Measurements from ENCODE around the gene UCP2.

UCP2 gene

GRCh38 chr11:73965764-73966121 lies 16.9 kb downstream of the UCP2 start:
- Histone ChIP-seq H3K36me3 (ENCODE audit: control insufficient read depth in 2 of 2, insufficient read depth in 2 of 2, low read length in 2 of 2) (no peaks in the 10 kb centered on the region), H3K9me3 (ENCODE audit: control insufficient read depth in 2 of 2, low read length in 2 of 2) (no peaks in the 10 kb centered on the region), H3K4me1 (ENCODE audit: control insufficient read depth, insufficient read depth, low read length) (peaks cover 10% of the 10 kb centered on the region), H3K9ac (ENCODE audit: low read length in 2 of 2) (no peak overlapping the region), H3K4me3 (ENCODE audit: low read length in 2 of 2) (no peak overlapping the region), H3K27ac (ENCODE audit: low read length) (no peak overlapping the region), H3K27me3 (ENCODE audit: control insufficient read depth in 1 of 2, insufficient read depth in 2 of 2, low read length in 2 of 2) (peaks cover 0 to 5% of the 10 kb centered on the region in 2 donors)

DNA sequence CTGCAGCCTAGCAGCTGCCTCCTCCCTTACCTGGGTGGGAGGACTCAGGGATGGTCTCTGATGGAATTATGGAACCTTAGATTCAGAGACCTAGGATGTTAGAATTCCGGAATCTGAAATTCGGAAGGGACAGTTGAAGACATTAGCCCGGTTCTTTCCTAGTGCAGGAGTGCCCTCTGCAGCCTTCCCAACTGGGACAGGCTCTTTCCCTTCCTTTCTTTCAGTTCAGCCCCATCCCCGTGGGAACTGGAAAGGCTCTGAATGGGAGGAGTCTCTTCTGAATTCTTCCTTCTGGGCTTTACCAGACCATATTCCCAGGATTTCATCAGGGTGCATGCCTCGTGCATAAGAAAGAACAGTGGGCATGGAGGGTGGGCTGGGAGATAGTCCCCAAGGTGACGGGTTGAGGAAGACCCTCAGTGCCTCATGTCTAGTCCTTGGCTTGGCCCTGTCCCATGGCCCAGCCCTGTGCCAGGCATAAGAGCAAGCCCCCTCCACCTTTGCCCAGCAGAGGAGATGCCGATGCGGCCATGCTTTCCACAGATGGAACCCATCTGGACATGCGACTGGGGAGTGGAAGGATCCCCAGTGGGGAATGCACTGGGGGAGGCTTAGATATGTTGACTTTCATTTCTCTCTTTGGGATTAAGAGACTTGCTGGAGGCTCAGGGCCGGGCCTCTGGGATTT lies 17.4 kb downstream of the UCP2 start:
- Histone ChIP-seq H3K27me3 (ENCODE audit: control insufficient read depth in 1 of 2, insufficient read depth in 2 of 2, low read length in 2 of 2) (peaks cover 0 to 5% of the 10 kb centered on the region in 2 donors), H3K4me1 (ENCODE audit: control insufficient read depth, insufficient read depth, low read length) (peaks cover 10% of the 10 kb centered on the region), H3K27ac (ENCODE audit: low read length) (no peak overlapping the region), H3K9ac (ENCODE audit: low read length in 2 of 2) (no peak overlapping the region), H3K4me3 (ENCODE audit: low read length in 2 of 2) (no peak overlapping the region), H3K9me3 (ENCODE audit: control insufficient read depth in 2 of 2, low read length in 2 of 2) (no peaks in the 10 kb centered on the region), H3K36me3 (ENCODE audit: control insufficient read depth in 2 of 2, insufficient read depth in 2 of 2, low read length in 2 of 2) (no peaks in the 10 kb centered on the region)

GRCh38 chr11:73963861-73964260 lies 18.8 kb downstream of the UCP2 start:
- H3K4me1 ChIP-seq (ENCODE audit: control insufficient read depth, insufficient read depth, low read length) = peaks cover 10% of the 10 kb centered on the region

GRCh38 chr11:73962101-73962705 lies 20.4 kb downstream of the UCP2 start:
- Histone ChIP-seq H3K27me3 (ENCODE audit: control insufficient read depth in 1 of 2, insufficient read depth in 2 of 2, low read length in 2 of 2) (peaks cover 2 to 5% of the 10 kb centered on the region in 2 donors), H3K9me3 (ENCODE audit: control insufficient read depth in 2 of 2, low read length in 2 of 2) (no peaks in the 10 kb centered on the region), H3K4me1 (ENCODE audit: control insufficient read depth, insufficient read depth, low read length) (peaks cover 10% of the 10 kb centered on the region), H3K9ac (ENCODE audit: low read length in 2 of 2) (no peak overlapping the region), H3K36me3 (ENCODE audit: control insufficient read depth in 2 of 2, insufficient read depth in 2 of 2, low read length in 2 of 2) (no peaks in the 10 kb centered on the region), H3K27ac (ENCODE audit: low read length) (no peak overlapping the region), H3K4me3 (ENCODE audit: low read length in 2 of 2) (no peak overlapping the region)

More at GRCh38 chr11:73963861-73964260, 18.8 kb downstream of the UCP2 start:
- Histone ChIP-seq H3K27ac (ENCODE audit: low read length) (no peak overlapping the region), H3K9me3 (ENCODE audit: control insufficient read depth in 2 of 2, low read length in 2 of 2) (no peaks in the 10 kb centered on the region), H3K27me3 (ENCODE audit: control insufficient read depth in 1 of 2, insufficient read depth in 2 of 2, low read length in 2 of 2) (peaks cover 0 to 5% of the 10 kb centered on the region in 2 donors), H3K4me3 (ENCODE audit: low read length in 2 of 2) (no peak overlapping the region), H3K36me3 (ENCODE audit: control insufficient read depth in 2 of 2, insufficient read depth in 2 of 2, low read length in 2 of 2) (no peaks in the 10 kb centered on the region), H3K9ac (ENCODE audit: low read length in 2 of 2) (peak overlapping the region in 1 of 2 donors; percentile 21)

DNA sequence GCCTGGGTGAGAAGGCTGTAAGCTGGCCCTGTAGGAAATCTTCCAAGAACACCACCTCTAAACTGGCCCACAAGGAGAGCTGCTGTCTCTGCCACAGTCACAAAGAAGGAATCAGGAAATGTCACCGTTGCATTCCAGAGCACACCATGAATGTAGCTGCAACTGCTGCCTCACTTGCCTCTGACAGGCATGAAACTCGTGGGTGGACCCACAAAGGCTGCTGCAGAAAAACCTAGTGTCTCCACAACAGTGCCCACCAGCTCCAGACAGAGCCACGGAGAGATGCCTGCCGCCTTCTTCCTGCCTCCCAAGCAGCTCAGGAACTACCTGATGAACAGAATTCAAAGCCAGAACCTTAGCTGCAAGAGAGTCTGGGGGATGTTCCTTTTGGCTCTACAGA lies 21.3 kb downstream of the UCP2 start:
- no peak overlapping the region for H3K9ac ChIP-seq (ENCODE audit: low read length in 2 of 2)
- no peaks in the 10 kb centered on the region for H3K9me3 ChIP-seq (ENCODE audit: control insufficient read depth in 2 of 2, low read length in 2 of 2)
- H3K27me3 ChIP-seq (ENCODE audit: control insufficient read depth in 1 of 2, insufficient read depth in 2 of 2, low read length in 2 of 2) = peaks cover 2 to 5% of the 10 kb centered on the region in 2 donors
- H3K4me1 ChIP-seq (ENCODE audit: control insufficient read depth, insufficient read depth, low read length) = peaks cover 10% of the 10 kb centered on the region
- no peak overlapping the region for H3K4me3 ChIP-seq (ENCODE audit: low read length in 2 of 2)
- no peak overlapping the region for H3K27ac ChIP-seq (ENCODE audit: low read length)
- no peaks in the 10 kb centered on the region for H3K36me3 ChIP-seq (ENCODE audit: control insufficient read depth in 2 of 2, insufficient read depth in 2 of 2, low read length in 2 of 2)

- Histone ChIP-seq H3K27ac (ENCODE audit: low read length) (no peak overlapping the region), H3K27me3 (ENCODE audit: control insufficient read depth in 1 of 2, insufficient read depth in 2 of 2, low read length in 2 of 2) (peaks cover 2% of the 10 kb centered on the region in 2 donors), H3K9me3 (ENCODE audit: control insufficient read depth in 2 of 2, low read length in 2 of 2) (no peaks in the 10 kb centered on the region), H3K4me1 (ENCODE audit: control insufficient read depth, insufficient read depth, low read length) (no peaks in the 10 kb centered on the region), H3K36me3 (ENCODE audit: control insufficient read depth in 2 of 2, insufficient read depth in 2 of 2, low read length in 2 of 2) (no peaks in the 10 kb centered on the region), H3K9ac (ENCODE audit: low read length in 2 of 2) (no peak overlapping the region), H3K4me3 (ENCODE audit: low read length in 2 of 2) (no peak overlapping the region)
These were observed 24.0 kb downstream of the UCP2 start for GRCh38 chr11:73958521-73959141.

DNA sequence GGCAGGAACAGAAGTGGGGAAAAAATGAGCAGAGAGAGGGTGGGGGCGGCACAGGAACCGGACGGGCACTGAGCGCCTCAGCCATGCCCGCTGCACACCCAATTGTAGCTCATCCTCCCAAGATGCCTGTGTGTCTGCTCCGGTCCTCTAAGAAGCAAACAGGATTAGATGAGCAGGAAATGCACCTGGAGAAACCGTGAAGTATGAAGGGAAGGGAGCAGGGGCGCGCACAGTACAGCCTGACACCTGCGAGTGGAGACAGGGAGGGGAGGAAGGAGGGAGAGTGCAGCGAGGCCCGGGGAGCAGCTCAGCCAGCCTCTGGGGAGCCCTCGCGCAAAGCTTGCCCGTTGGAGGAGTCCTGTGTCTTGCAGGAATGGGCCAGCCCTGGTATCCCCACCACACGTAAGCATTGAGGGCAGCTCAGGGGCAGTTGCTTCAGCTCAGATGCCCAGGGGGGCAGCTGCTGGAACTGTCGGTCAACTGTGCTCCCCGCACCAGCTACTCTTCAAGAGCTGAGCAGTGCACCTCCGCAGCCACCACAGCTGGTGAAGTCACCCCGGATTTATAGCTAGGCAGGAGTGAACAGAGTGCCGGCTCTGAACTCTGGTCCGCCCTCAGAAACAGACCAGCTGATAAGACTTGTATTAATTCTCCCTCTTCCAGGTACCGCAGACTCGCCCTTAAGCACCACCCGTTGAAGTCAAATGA lies 24.8 kb downstream of the UCP2 start:
- no peak overlapping the region for H3K4me3 ChIP-seq (ENCODE audit: low read length in 2 of 2)

DNA sequence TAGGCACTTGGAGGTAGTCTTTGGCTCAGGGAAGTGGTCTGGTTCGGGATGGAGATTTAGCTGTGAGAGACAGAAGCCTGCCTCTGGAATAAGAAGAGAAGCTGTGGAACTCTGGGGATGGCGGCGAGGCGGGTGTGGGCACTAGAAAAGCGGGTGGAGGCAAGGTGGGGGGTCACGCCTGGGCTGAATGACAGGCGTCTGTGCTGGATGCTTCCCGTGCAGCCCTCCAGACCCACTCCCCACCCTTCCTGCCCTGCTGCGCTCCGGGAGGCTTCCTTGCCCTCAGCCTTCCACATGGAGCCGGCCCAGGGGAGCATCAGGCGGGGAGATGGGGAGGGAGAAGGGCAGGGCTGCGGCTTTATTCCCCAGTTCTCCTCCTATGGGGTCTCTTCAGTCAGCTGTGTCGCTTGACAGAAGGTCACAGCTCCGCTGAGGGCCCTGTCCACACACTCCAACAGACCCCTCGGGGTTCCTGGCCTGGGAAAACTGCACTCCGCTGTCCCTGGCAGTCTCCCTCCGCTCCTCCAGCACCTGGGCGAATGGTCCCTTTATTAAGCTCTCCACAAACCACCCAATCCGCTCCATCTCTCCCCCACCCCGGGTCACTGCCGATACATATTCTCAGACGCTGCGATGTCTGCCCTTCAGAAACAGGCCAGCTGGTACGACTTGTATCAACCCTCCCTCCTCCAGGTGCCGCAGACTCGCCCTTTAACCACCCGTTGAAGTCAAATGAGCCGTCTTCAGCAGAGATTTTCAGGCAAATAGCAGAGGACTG lies 25.6 kb downstream of the UCP2 start:
- peaks cover 0 to 2% of the 10 kb centered on the region in 2 donors for H3K27me3 ChIP-seq (ENCODE audit: control insufficient read depth in 1 of 2, insufficient read depth in 2 of 2, low read length in 2 of 2)
- H3K36me3 ChIP-seq (ENCODE audit: control insufficient read depth in 2 of 2, insufficient read depth in 2 of 2, low read length in 2 of 2) = no peaks in the 10 kb centered on the region
- H3K27ac ChIP-seq (ENCODE audit: low read length) = no peak overlapping the region
- H3K4me1 ChIP-seq (ENCODE audit: control insufficient read depth, insufficient read depth, low read length) = no peaks in the 10 kb centered on the region
- H3K4me3 ChIP-seq (ENCODE audit: low read length in 2 of 2) = no peak overlapping the region
- no peaks in the 10 kb centered on the region for H3K9me3 ChIP-seq (ENCODE audit: control insufficient read depth in 2 of 2, low read length in 2 of 2)
- no peak overlapping the region for H3K9ac ChIP-seq (ENCODE audit: low read length in 2 of 2)

More for the DNA sequence above, 24.8 kb downstream of the UCP2 start:
- Histone ChIP-seq H3K27me3 (ENCODE audit: control insufficient read depth in 1 of 2, insufficient read depth in 2 of 2, low read length in 2 of 2) (peaks cover under 1 to 2% of the 10 kb centered on the region in 2 donors), H3K9ac (ENCODE audit: low read length in 2 of 2) (no peak overlapping the region), H3K36me3 (ENCODE audit: control insufficient read depth in 2 of 2, insufficient read depth in 2 of 2, low read length in 2 of 2) (no peaks in the 10 kb centered on the region), H3K4me1 (ENCODE audit: control insufficient read depth, insufficient read depth, low read length) (no peaks in the 10 kb centered on the region), H3K9me3 (ENCODE audit: control insufficient read depth in 2 of 2, low read length in 2 of 2) (no peaks in the 10 kb centered on the region), H3K27ac (ENCODE audit: low read length) (no peak overlapping the region)

DNA sequence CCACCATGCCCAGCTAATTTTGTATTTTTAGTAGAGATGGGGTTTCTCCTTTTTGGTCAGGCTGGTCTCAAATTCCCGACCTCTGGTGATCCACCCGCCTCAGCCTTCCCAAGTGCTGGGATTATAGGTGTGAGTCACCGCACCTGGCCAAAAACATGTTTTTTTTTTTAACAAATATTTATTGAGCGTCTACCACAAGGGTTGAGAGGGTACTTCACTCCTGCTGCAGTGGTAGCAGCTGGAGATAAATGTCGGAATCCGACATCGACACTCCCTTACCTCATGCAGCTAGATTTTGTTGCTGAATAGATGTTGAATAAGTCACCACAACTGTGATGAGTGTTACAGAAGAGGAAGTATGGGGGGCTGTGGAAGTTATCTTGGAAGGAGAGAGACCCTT lies 30.8 kb downstream of the UCP2 start:
- Histone ChIP-seq H3K27ac (ENCODE audit: low read length) (no peak overlapping the region), H3K4me1 (ENCODE audit: control insufficient read depth, insufficient read depth, low read length) (no peaks in the 10 kb centered on the region)

More for the DNA sequence above, 30.8 kb downstream of the UCP2 start:
- no peak overlapping the region for H3K9ac ChIP-seq (ENCODE audit: low read length in 2 of 2)
- H3K4me3 ChIP-seq (ENCODE audit: low read length in 2 of 2) = no peak overlapping the region
- no peaks in the 10 kb centered on the region for H3K27me3 ChIP-seq (ENCODE audit: control insufficient read depth in 1 of 2, insufficient read depth in 2 of 2, low read length in 2 of 2)
- H3K36me3 ChIP-seq (ENCODE audit: control insufficient read depth in 2 of 2, insufficient read depth in 2 of 2, low read length in 2 of 2) = no peaks in the 10 kb centered on the region
- H3K9me3 ChIP-seq (ENCODE audit: control insufficient read depth in 2 of 2, low read length in 2 of 2) = no peaks in the 10 kb centered on the region
